Activated CD4-positive, alpha-beta memory T cell treated with anti-CD3 and anti-CD28 coated beads, Interleukin-2, amount 10 ng/mL, durations not matched to agents 7 days and 5 days (primary cell): ENCODE results near the gene ZSCAN20. TPM values are rescaled to one million over a fixed set of nuclear protein-coding genes. Genes with fewer than 3 reads are reported as not detected.

Source experiments
- CTCF ChIA-PET: fragments of 350-600 bp; sonication (Branson Sonifier 250); formaldehyde crosslinking; loops from one replicate; lab custom pipeline; 2021; ENCODE audit warnings: antibody characterized with exemption, inconsistent platforms; lab: Charles Lee
- POLR2A ChIA-PET: fragments of 350-600 bp; sonication (Branson Sonifier 250); formaldehyde crosslinking; loops from one replicate; lab custom pipeline; 2021; ENCODE audit warnings: antibody characterized with exemption; lab: Charles Lee
- DNase-seq: peaks from one replicate; pipeline ENCODE4 v3.0.0-alpha.2; 2020
- H3K27ac Mint-ChIP-seq: one replicate; pipeline ENCODE4 v1.8.0; 2021; ENCODE audit warnings: mild to moderate bottlenecking, mixed read lengths
- H3K27me3 Mint-ChIP-seq: one replicate; pipeline ENCODE4 v1.8.0; 2021; ENCODE audit warnings: mixed read lengths
- H3K36me3 Mint-ChIP-seq: one replicate; pipeline ENCODE4 v1.8.0; 2021; ENCODE audit warnings: low read depth, mixed read lengths
- H3K4me1 Mint-ChIP-seq: one replicate; pipeline ENCODE4 v1.8.0; 2021; ENCODE audit warnings: mixed read lengths
- H3K4me3 Mint-ChIP-seq: one replicate; pipeline ENCODE4 v1.8.0; 2021; ENCODE audit warnings: mild to moderate bottlenecking, mixed read lengths
- H3K9me3 Mint-ChIP-seq: one replicate; pipeline ENCODE4 v1.8.0; 2021; ENCODE audit warnings: mixed read lengths
- total RNA-seq, 2 experiments: library from RNA; stranded (reverse); gene quantifications; one replicate each; pipeline ENCODE4 v1.2.3, GENCODE V29; 2021

ZSCAN20 gene
- total RNA-seq, 2 experiments from 2014 or later: 2.1 to 2.3 TPM

- peaks cover 33% of the 10 kb centered on the region for H3K27me3 Mint-ChIP-seq
- ChIA-PET POLR2A (no interaction called here), CTCF (no interaction called here)
- H3K36me3 Mint-ChIP-seq: no peaks in the 10 kb centered on the region
- H3K27ac Mint-ChIP-seq: no peak overlapping the region
- H3K9me3 Mint-ChIP-seq: no peaks in the 10 kb centered on the region
- H3K4me3 Mint-ChIP-seq: no peak overlapping the region
- H3K4me1 Mint-ChIP-seq: peaks cover 2% of the 10 kb centered on the region
- DNase-seq: no peak
Observed at GRCh38 chr1:33435096-33435820, 37.2 kb upstream of the ZSCAN20 start.

- ChIA-PET CTCF (no interaction called here), POLR2A (interaction anchor here (1.5 kb wide), 1 partner anchor 10 kb away, joined by 5 read pairs; no protein-coding TSS in a partner anchor)
- DNase-seq: no peak
- Mint-ChIP-seq H3K36me3 (no peaks in the 10 kb centered on the region), H3K27ac (no peak overlapping the region), H3K4me1 (no peaks in the 10 kb centered on the region), H3K9me3 (no peaks in the 10 kb centered on the region), H3K27me3 (peaks cover 36% of the 10 kb centered on the region), H3K4me3 (no peak overlapping the region)
Observed at GRCh38 chr1:33436557-33437285, 35.7 kb upstream of the ZSCAN20 start.

GRCh38 chr1:33438364-33439160 is 33.9 kb upstream of the ZSCAN20 start:
- DNase-seq: no peak
- peaks cover 38% of the 10 kb centered on the region for H3K27me3 Mint-ChIP-seq
- H3K4me1 Mint-ChIP-seq: peaks cover 7% of the 10 kb centered on the region
- H3K9me3 Mint-ChIP-seq: no peaks in the 10 kb centered on the region
- ChIA-PET CTCF (interaction anchor here (2.5 kb wide), 1 partner anchor 17 kb away, joined by 5 read pairs; no protein-coding TSS in a partner anchor), POLR2A (no interaction called here)
- H3K36me3 Mint-ChIP-seq: no peaks in the 10 kb centered on the region
- no peak overlapping the region for H3K27ac Mint-ChIP-seq
- H3K4me3 Mint-ChIP-seq: no peak overlapping the region

DNA sequence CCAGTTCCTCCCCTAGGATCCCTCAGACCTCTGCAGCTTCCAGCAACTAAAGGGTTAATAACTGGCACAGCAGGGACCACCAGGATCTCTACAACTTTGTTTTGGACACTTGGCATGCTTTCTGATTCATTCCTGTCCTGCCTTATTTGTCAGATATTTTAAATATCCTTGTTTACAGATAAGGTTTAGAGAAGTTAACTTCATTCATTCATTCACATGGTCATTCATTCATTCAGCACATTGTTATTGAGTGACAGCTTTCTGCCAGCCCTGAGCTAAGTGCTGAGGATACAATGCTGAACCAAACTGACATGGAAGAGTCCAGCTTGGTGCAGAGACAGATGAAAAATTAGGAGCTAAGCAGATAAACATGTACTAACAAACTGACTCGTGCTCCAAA is 32.8 kb upstream of the ZSCAN20 start:
- Mint-ChIP-seq H3K36me3 (no peaks in the 10 kb centered on the region), H3K4me1 (peaks cover 9% of the 10 kb centered on the region), H3K27ac (no peak overlapping the region), H3K27me3 (peaks cover 34% of the 10 kb centered on the region), H3K9me3 (no peaks in the 10 kb centered on the region), H3K4me3 (no peak overlapping the region)
- CTCF ChIA-PET: interaction anchor here (2.5 kb wide), 1 partner anchor 16 kb away, joined by 5 read pairs; no protein-coding TSS in a partner anchor
- POLR2A ChIA-PET: no interaction called here
- no peak for DNase-seq

DNA sequence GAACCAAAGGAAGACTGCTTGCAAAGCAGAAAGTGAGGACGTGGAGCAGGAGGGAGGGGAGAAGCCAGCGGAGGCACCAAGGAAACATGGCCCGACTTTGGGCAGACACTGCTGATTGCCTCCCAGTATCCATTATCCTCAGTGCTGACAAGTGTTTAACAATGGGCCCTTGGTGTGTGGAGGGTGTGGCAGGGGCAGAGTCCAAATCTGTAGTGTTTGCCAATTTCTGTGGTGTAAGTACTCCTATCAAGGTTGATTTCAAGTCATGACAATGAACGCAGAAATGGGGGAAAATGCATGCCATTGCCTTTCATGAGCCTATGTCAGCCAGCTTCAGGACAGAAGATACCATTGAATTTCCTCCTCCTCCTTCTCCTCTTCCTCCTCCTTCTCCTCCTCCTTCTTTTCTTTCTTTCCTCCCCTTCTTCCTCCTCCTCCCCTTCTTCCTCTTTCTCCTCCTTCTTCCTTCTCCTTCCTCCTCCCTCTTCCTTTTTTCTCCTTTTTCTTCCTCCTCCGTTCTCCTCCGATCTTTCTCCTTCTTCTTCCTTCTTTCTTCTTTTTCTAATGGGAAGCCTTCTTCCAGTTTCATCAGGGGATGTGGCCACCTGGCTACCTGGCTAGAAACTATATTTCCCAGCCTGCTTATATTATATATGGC is 31.2 kb upstream of the ZSCAN20 start:
- Mint-ChIP-seq H3K27ac (no peak overlapping the region), H3K27me3 (peaks cover 27% of the 10 kb centered on the region), H3K36me3 (no peaks in the 10 kb centered on the region), H3K4me3 (no peak overlapping the region), H3K4me1 (peaks cover 23% of the 10 kb centered on the region), H3K9me3 (peaks cover 2% of the 10 kb centered on the region)
- no peak for DNase-seq
- ChIA-PET CTCF (no interaction called here), POLR2A (interaction anchor here (0.6 kb wide), 1 partner anchor 99 kb away, joined by 4 read pairs; no protein-coding TSS in a partner anchor)

- H3K36me3 Mint-ChIP-seq: no peaks in the 10 kb centered on the region
- H3K27ac Mint-ChIP-seq: no peak overlapping the region
- POLR2A ChIA-PET: no interaction called here
- peaks cover 26% of the 10 kb centered on the region for H3K27me3 Mint-ChIP-seq
- CTCF ChIA-PET: interaction anchor here (0.8 to 0.9 kb wide), 2 partner anchors 16 to 91 kb away, joined by 3 to 4 read pairs; no protein-coding TSS in a partner anchor
- H3K9me3 Mint-ChIP-seq: peaks cover 2% of the 10 kb centered on the region
- peaks cover 31% of the 10 kb centered on the region for H3K4me1 Mint-ChIP-seq
- no peak for DNase-seq
- H3K4me3 Mint-ChIP-seq: no peak overlapping the region
Observed at GRCh38 chr1:33442141-33442540, 30.3 kb upstream of the ZSCAN20 start.

DNA sequence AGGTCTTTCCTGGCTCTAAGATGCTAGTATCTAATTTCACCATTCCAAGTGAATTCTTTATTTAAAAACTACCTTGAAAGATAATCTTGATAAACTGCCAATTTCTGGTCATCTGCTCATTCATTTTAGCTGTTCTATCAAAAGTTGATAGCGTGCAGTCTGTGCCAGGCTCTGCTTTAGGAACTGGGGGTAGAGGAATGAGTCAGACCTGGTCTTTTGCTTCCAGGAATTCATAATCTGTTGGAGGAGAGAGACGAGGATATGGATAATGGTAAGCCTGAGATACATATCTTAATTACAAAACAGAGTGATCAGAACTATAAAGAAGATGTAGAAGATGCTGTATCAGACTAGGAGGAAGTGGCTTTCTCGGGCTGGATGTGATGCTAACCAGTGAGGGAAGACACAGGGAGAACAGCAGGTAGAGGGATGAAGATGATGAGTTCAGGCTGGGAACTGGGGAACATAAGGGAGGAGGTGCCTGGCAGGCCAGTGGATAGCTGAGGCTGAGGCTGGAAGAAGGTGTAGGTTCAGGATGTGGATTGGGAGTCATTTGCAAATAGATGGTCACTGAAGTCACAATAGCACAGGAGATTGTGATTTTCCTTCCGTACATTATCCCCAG is 29.3 kb upstream of the ZSCAN20 start:
- Mint-ChIP-seq H3K36me3 (no peaks in the 10 kb centered on the region), H3K27ac (no peak overlapping the region), H3K4me1 (peaks cover 40% of the 10 kb centered on the region), H3K27me3 (peaks cover 34% of the 10 kb centered on the region), H3K9me3 (peaks cover 2% of the 10 kb centered on the region), H3K4me3 (no peak overlapping the region)
- CTCF ChIA-PET: no interaction called here
- DNase-seq: no peak
- POLR2A ChIA-PET: interaction anchor here (1.2 kb wide), 1 partner anchor 12 kb away, joined by 6 read pairs; no protein-coding TSS in a partner anchor

DNA sequence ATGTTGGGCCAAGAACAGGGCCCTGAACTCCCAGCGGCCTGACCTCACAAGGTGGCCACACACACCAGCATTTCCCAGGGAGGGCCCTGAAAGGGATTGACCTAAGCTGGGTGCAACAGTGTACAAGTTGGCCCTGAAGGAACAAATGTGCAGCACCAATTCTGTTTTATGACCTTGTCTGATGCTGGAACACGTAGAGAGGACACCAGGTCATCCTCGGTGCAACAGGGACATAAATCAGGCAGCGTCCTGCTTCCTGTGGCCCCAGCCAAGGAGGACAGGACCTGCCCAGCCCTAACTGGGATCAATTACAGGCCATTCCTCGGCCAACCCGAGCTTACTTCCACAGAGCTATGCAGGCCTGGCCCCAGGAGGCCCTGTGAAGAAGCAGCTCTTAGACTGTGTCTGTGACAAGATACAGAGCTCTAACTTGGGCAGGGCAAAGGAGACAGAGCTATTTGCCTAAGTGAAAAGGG is 28.7 kb upstream of the ZSCAN20 start:
- DNase-seq: no peak
- Mint-ChIP-seq H3K27ac (no peak overlapping the region), H3K27me3 (peaks cover 34% of the 10 kb centered on the region), H3K4me3 (no peak overlapping the region), H3K36me3 (no peaks in the 10 kb centered on the region), H3K9me3 (peaks cover 2% of the 10 kb centered on the region), H3K4me1 (peaks cover 40% of the 10 kb centered on the region)
- ChIA-PET CTCF (no interaction called here), POLR2A (interaction anchor here (1.2 kb wide), 1 partner anchor 11 kb away, joined by 6 read pairs; no protein-coding TSS in a partner anchor)

DNA sequence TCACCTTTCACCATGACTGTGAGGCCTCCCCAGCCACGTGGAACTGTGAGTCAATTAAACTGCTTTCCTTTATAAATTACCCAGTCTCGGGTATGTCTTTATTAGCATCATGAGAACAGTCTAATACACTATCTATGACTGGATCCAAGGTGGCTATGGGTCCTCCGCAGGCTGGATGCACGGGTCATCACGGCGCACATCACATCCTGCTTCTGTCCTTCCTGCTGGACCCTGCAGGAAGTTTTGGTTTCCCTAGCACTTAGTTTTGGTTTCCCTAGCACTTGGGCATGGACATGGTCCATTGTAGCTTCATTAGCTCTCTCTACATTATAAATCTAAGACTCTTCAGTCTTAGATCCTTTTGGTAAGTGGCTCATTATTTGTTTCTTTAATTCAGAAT is 27.3 kb upstream of the ZSCAN20 start:
- H3K36me3 Mint-ChIP-seq: no peaks in the 10 kb centered on the region
- no peak overlapping the region for H3K4me3 Mint-ChIP-seq
- no peak overlapping the region for H3K27ac Mint-ChIP-seq
- DNase-seq: no peak
- peaks cover 2% of the 10 kb centered on the region for H3K9me3 Mint-ChIP-seq
- peaks cover 40% of the 10 kb centered on the region for H3K4me1 Mint-ChIP-seq
- H3K27me3 Mint-ChIP-seq: peaks cover 37% of the 10 kb centered on the region
- ChIA-PET CTCF (no interaction called here), POLR2A (interaction anchor here (1.8 kb wide), 1 partner anchor 13 kb away, joined by 5 read pairs; no protein-coding TSS in a partner anchor)

DNA sequence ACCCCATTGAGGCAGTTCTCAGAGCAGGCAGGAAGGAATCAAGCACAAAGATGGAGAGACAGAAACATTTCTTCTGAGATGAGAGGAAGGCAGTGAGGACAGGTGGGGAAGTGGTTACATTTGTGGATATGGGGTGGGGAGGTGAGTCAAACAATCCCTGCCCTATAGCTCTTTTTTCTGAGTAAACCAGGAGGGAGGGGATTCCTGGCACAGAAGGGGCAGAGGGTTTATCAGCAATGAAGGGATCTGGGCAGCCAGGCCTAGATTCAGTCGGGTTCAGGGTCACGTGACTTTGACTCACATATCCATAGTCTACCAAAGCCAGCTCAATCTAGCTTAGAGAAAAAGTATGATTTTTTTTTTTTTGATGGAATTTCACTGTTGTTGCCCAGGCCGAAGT is 25.9 kb upstream of the ZSCAN20 start:
- H3K27me3 Mint-ChIP-seq: peaks cover 45% of the 10 kb centered on the region
- H3K4me3 Mint-ChIP-seq: no peak overlapping the region
- peak overlapping the region; percentile 22 for H3K27ac Mint-ChIP-seq
- peaks cover 40% of the 10 kb centered on the region for H3K4me1 Mint-ChIP-seq
- no peaks in the 10 kb centered on the region for H3K36me3 Mint-ChIP-seq
- POLR2A ChIA-PET: interaction anchor here (0.7 to 1.8 kb wide), 3 partner anchors 9 to 320 kb away, joined by 4 to 5 read pairs (median 5); no protein-coding TSS in a partner anchor
- DNase-seq: peak; percentile 48
- CTCF ChIA-PET: interaction anchor here (0.7 to 0.9 kb wide), 2 partner anchors 9 to 12 kb away, joined by 3 read pairs; no protein-coding TSS in a partner anchor
- H3K9me3 Mint-ChIP-seq: peaks cover 2% of the 10 kb centered on the region

GRCh38 chr1:33454646-33455282 is 17.7 kb upstream of the ZSCAN20 start:
- peaks cover 40% of the 10 kb centered on the region for H3K27me3 Mint-ChIP-seq
- no peak for DNase-seq
- H3K27ac Mint-ChIP-seq: no peak overlapping the region
- ChIA-PET POLR2A (interaction anchor here (1.3 kb wide), 1 partner anchor 11 kb away, joined by 6 read pairs; no protein-coding TSS in a partner anchor), CTCF (interaction anchor here (0.9 to 2.7 kb wide), 8 partner anchors 7 to 159 kb away, joined by 3 to 25 read pairs (median 6); no protein-coding TSS in a partner anchor)
- H3K4me3 Mint-ChIP-seq: no peak overlapping the region
- no peaks in the 10 kb centered on the region for H3K9me3 Mint-ChIP-seq
- H3K4me1 Mint-ChIP-seq: peaks cover 4% of the 10 kb centered on the region
- no peaks in the 10 kb centered on the region for H3K36me3 Mint-ChIP-seq
